GM23338 (cell line): Measurements from ENCODE around the gene GPR153. TPM values are rescaled to one million over a fixed set of nuclear protein-coding genes. Genes with fewer than 3 reads are reported as not detected.

Source experiments
- ATAC-seq: fragments of 200-7000 bp; cut with Tn5 transposase; 3 replicates; pipeline ENCODE4 v1.9.1; 2020
- DNase-seq: peaks from one replicate; pipeline ENCODE4 v3.0.0-alpha.2; 2015; ENCODE audit warnings: low spot score
- H2AFZ ChIP-seq: fragments of 200-600 bp; sonication (generic); 2 replicates; pipeline ENCODE4 v1.8.0; 2016; ENCODE audit warnings: antibody characterized with exemption, mild to moderate bottlenecking, moderate library complexity
- H3F3A ChIP-seq: fragments of 200-600 bp; sonication (generic); replicated peaks from 2 replicates; pipeline ENCODE4 v1.8.0; 2017; ENCODE audit warnings: antibody characterized with exemption, mixed run types, low read depth
- H3K27ac ChIP-seq: fragments of 200-600 bp; sonication (generic); 2 replicates; pipeline ENCODE4 v1.6.1; 2016; ENCODE audit warnings: low read depth
- H3K27me3 ChIP-seq: fragments of 200-600 bp; sonication (generic); 2 replicates; pipeline ENCODE4 v1.8.0; 2016; ENCODE audit warnings: mild to moderate bottlenecking, mixed run types, moderate library complexity; ENCODE audit not compliant: insufficient read depth
- H3K36me3 ChIP-seq: fragments of 200-600 bp; sonication (generic); 2 replicates; pipeline ENCODE4 v1.8.0; 2016; ENCODE audit warnings: mild to moderate bottlenecking; ENCODE audit not compliant: insufficient read depth
- H3K4me1 ChIP-seq: fragments of 200-600 bp; sonication (generic); 2 replicates; pipeline ENCODE4 v1.8.0; 2016; ENCODE audit warnings: mild to moderate bottlenecking, moderate library complexity; ENCODE audit not compliant: insufficient read depth
- H3K4me2 ChIP-seq: fragments of 200-600 bp; sonication (generic); 2 replicates; pipeline ENCODE4 v1.7.1; 2017; ENCODE audit warnings: mixed run types
- H3K4me3 ChIP-seq: fragments of 200-600 bp; sonication (generic); 2 replicates; pipeline ENCODE4 v1.6.1; 2016; ENCODE audit warnings: mixed run types
- H3K79me2 ChIP-seq: fragments of 200-600 bp; sonication (generic); replicated peaks from 2 replicates; pipeline ENCODE4 v1.8.0; 2017; ENCODE audit warnings: mild to moderate bottlenecking; ENCODE audit not compliant: insufficient read depth
- H3K9me2 ChIP-seq: fragments of 200-600 bp; sonication (generic); 2 replicates; pipeline ENCODE4 v1.8.0; 2017; ENCODE audit not compliant: insufficient read depth
- H4K20me1 ChIP-seq: fragments of 200-600 bp; sonication (generic); replicated peaks from 2 replicates; pipeline ENCODE4 v1.8.0; 2017; ENCODE audit warnings: mild to moderate bottlenecking; ENCODE audit not compliant: insufficient read depth
- H3K27ac Mint-ChIP-seq: 2 replicates; pipeline ENCODE4 v1.8.0; 2020; ENCODE audit warnings: inconsistent platforms, mild to moderate bottlenecking, moderate library complexity, mixed read lengths
- H3K27me3 Mint-ChIP-seq: 3 replicates; pipeline ENCODE4 v1.8.0; 2022; ENCODE audit warnings: low read depth, mild to moderate bottlenecking, moderate library complexity, mixed read lengths, inconsistent platforms; ENCODE audit not compliant: insufficient read depth, poor library complexity
- H3K36me3 Mint-ChIP-seq: 3 replicates; pipeline ENCODE4 v1.8.0; 2021; ENCODE audit warnings: low read depth, mild to moderate bottlenecking, inconsistent platforms, moderate library complexity, mixed read lengths
- H3K4me1 Mint-ChIP-seq: 3 replicates; pipeline ENCODE4 v1.8.0; 2020; ENCODE audit warnings: mild to moderate bottlenecking, inconsistent platforms, mixed read lengths
- H3K4me3 Mint-ChIP-seq: 3 replicates; pipeline ENCODE4 v1.8.0; 2021; ENCODE audit warnings: moderate library complexity, mild to moderate bottlenecking, inconsistent platforms, mixed read lengths
- H3K9me3 Mint-ChIP-seq: 3 replicates; pipeline ENCODE4 v1.8.0; 2020; ENCODE audit warnings: moderate library complexity, mild to moderate bottlenecking, inconsistent platforms, mixed read lengths
- CREB1 ChIP-seq: fragments of 250-450 bp; sonication (Bioruptor Pico); IDR thresholded peaks from 2 replicates; pipeline ENCODE4 v1.5.0; 2020; ENCODE audit warnings: low read depth, mild to moderate bottlenecking, moderate library complexity
- EZH2 ChIP-seq: fragments of 200-600 bp; sonication (generic); IDR thresholded peaks from one replicate; pipeline ENCODE4 v1.8.0; 2017; ENCODE audit warnings: antibody characterized with exemption, mild to moderate bottlenecking, low read depth; ENCODE audit not compliant: unreplicated experiment
- EZH2phosphoT487 ChIP-seq: fragments of 200-600 bp; sonication (generic); IDR thresholded peaks from one replicate; pipeline ENCODE4 v1.8.1; 2018; ENCODE audit warnings: antibody characterized with exemption; ENCODE audit not compliant: unreplicated experiment
- JUNB ChIP-seq: IDR thresholded peaks from one replicate; pipeline ENCODE4 v1.6.1; 2016; ENCODE audit warnings: antibody characterized with exemption; ENCODE audit not compliant: unreplicated experiment
- NANOG ChIP-seq: IDR thresholded peaks from 2 replicates; pipeline ENCODE4 v1.6.1; 2016; ENCODE audit warnings: antibody characterized with exemption, borderline replicate concordance
- POLR2AphosphoS5 ChIP-seq: IDR thresholded peaks from 2 replicates; pipeline ENCODE4 v1.6.1; 2016; ENCODE audit warnings: antibody characterized with exemption, low read depth
- STAT1 ChIP-seq: IDR thresholded peaks from one replicate; pipeline ENCODE4 v1.6.1; 2016; ENCODE audit warnings: antibody characterized with exemption; ENCODE audit not compliant: unreplicated experiment
- ZNF114 ChIP-seq: fragments of 250-450 bp; sonication (Bioruptor Pico); IDR thresholded peaks from 2 replicates; pipeline ENCODE4 v1.5.0; 2020; ENCODE audit warnings: mild to moderate bottlenecking, moderate library complexity
- ZNF331 ChIP-seq: fragments of 250-450 bp; sonication (Bioruptor Pico); IDR thresholded peaks from 2 replicates; pipeline ENCODE4 v1.5.0; 2020; ENCODE audit warnings: low read depth, mild to moderate bottlenecking, moderate library complexity
- polyA plus RNA-seq: library from polyadenylated mRNA; unstranded; fragments of >200 nt; fragmentation: Nextera tagmentation; extraction: Ambion mirVana; gene quantifications from 2 replicates; pipeline ENCODE4 v1.2.1, GENCODE V29; 2016
- total RNA-seq: library from RNA; depleted of rRNA; stranded (reverse); fragments of >200 nt; shearing (Covaris generic); gene quantifications from 2 replicates; pipeline ENCODE4 v1.2.3, GENCODE V29; 2014
- TF ChIP-seq, protein P1 (sequence below), 2 experiments: fragments of 200-600 bp in 1 of 2; sonication (generic) in 1 of 2; conservative IDR thresholded peaks; 2 replicates each; pipeline versions ENCODE4 v1.5.1 to v1.6.1; 2016 to 2017; ENCODE audit warnings: antibody characterized with exemption in 2 of 2, low read depth in 2 of 2, mild to moderate bottlenecking in 2 of 2, moderate library complexity in 1 of 2
- TF ChIP-seq, protein P2 (sequence below): fragments of 250-450 bp; sonication (Bioruptor Pico); IDR thresholded peaks from 2 replicates; pipeline ENCODE4 v1.5.0; 2020; ENCODE audit warnings: mild to moderate bottlenecking, moderate library complexity
- TF ChIP-seq, protein P3 (sequence below): IDR thresholded peaks from one replicate; pipeline ENCODE4 v1.6.1; 2018; ENCODE audit warnings: antibody characterized with exemption; ENCODE audit not compliant: unreplicated experiment
- TF ChIP-seq, protein P4 (sequence below): IDR thresholded peaks from 2 replicates; pipeline ENCODE4 v1.6.1; 2016; ENCODE audit warnings: antibody characterized with exemption

GPR153 gene
- total and polyA plus RNA-seq, 2 experiments from 2014 or later, result 1.3 to 9.0 TPM

DNA sequence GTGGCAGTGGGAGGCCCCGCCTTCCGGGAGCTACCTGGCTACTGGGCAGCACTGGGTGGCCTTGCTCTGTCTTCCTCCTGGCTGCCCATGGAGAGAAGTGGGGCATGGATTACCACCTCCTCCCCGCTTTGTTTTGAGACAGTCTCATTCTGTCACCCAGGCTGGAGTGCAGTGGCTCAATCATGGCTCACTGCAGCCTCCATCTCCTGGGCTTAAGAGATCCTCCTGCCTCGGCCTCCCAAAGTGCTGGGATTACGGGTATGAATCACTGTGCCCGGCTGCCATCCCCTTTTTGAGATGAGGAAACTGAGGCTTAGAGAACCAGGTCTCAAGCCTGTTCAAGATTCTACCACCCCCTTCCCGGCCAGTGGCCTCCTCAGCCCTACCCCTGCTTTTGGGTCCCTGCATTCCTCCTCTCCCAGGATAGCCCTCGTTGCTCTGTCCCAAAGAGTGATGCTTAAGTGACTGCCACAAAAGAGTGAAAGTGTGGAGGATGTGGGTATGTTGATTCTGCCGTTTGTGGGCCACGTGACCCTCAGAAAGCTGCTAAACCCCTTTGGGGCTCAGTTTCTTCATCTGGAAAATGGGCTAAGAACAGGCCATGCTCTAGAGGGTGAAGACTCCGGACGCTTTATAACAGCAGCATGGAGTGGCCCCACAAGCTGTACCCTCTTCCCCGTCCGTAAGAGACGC, 9.1 kb downstream of the GPR153 start:
- Mint-ChIP-seq H3K4me3 (no peak overlapping the region), H3K36me3 (no peaks in the 10 kb centered on the region), H3K4me1 (peaks cover 6% of the 10 kb centered on the region; the same call in 2 of the 3 replicates), H3K27ac (no peak overlapping the region), H3K9me3 (no peaks in the 10 kb centered on the region; the same call in 2 of the 3 replicates), H3K27me3 (peaks cover 44% of the 10 kb centered on the region)
- DNase-seq, result no peak
- peaks cover 51% of the 10 kb centered on the region for H3K27me3 ChIP-seq
- no peak overlapping the region for H2AFZ ChIP-seq
- H3K79me2 ChIP-seq, result no peaks in the 10 kb centered on the region
- H4K20me1 ChIP-seq, result peaks cover 6% of the 10 kb centered on the region
- H3F3A ChIP-seq, result no peaks in the 10 kb centered on the region; the same call in 1 of the 2 replicates
- H3K27ac ChIP-seq, result no peak overlapping the region
- H3K9me2 ChIP-seq, result no peaks in the 10 kb centered on the region
- H3K4me1 ChIP-seq, result peaks cover 3% of the 10 kb centered on the region
- ATAC-seq, result no peak
- TF ChIP-seq ZNF114 (CRISPR knock-in tag) (no peak), JUNB (no peak), POLR2AphosphoS5 (no peak), ZNF331 (CRISPR knock-in tag) (no peak), STAT1 (no peak), CREB1 (no peak), NANOG (no peak), EZH2phosphoT487 (no peak), EZH2 (no peak)
- TF ChIP-seq, protein P1, sequence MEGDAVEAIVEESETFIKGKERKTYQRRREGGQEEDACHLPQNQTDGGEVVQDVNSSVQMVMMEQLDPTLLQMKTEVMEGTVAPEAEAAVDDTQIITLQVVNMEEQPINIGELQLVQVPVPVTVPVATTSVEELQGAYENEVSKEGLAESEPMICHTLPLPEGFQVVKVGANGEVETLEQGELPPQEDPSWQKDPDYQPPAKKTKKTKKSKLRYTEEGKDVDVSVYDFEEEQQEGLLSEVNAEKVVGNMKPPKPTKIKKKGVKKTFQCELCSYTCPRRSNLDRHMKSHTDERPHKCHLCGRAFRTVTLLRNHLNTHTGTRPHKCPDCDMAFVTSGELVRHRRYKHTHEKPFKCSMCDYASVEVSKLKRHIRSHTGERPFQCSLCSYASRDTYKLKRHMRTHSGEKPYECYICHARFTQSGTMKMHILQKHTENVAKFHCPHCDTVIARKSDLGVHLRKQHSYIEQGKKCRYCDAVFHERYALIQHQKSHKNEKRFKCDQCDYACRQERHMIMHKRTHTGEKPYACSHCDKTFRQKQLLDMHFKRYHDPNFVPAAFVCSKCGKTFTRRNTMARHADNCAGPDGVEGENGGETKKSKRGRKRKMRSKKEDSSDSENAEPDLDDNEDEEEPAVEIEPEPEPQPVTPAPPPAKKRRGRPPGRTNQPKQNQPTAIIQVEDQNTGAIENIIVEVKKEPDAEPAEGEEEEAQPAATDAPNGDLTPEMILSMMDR (conservative IDR thresholded peaks at IDR 0.05; ENCODE audit: low read depth in 2 of 2), result no peak
- TF ChIP-seq, protein P2, sequence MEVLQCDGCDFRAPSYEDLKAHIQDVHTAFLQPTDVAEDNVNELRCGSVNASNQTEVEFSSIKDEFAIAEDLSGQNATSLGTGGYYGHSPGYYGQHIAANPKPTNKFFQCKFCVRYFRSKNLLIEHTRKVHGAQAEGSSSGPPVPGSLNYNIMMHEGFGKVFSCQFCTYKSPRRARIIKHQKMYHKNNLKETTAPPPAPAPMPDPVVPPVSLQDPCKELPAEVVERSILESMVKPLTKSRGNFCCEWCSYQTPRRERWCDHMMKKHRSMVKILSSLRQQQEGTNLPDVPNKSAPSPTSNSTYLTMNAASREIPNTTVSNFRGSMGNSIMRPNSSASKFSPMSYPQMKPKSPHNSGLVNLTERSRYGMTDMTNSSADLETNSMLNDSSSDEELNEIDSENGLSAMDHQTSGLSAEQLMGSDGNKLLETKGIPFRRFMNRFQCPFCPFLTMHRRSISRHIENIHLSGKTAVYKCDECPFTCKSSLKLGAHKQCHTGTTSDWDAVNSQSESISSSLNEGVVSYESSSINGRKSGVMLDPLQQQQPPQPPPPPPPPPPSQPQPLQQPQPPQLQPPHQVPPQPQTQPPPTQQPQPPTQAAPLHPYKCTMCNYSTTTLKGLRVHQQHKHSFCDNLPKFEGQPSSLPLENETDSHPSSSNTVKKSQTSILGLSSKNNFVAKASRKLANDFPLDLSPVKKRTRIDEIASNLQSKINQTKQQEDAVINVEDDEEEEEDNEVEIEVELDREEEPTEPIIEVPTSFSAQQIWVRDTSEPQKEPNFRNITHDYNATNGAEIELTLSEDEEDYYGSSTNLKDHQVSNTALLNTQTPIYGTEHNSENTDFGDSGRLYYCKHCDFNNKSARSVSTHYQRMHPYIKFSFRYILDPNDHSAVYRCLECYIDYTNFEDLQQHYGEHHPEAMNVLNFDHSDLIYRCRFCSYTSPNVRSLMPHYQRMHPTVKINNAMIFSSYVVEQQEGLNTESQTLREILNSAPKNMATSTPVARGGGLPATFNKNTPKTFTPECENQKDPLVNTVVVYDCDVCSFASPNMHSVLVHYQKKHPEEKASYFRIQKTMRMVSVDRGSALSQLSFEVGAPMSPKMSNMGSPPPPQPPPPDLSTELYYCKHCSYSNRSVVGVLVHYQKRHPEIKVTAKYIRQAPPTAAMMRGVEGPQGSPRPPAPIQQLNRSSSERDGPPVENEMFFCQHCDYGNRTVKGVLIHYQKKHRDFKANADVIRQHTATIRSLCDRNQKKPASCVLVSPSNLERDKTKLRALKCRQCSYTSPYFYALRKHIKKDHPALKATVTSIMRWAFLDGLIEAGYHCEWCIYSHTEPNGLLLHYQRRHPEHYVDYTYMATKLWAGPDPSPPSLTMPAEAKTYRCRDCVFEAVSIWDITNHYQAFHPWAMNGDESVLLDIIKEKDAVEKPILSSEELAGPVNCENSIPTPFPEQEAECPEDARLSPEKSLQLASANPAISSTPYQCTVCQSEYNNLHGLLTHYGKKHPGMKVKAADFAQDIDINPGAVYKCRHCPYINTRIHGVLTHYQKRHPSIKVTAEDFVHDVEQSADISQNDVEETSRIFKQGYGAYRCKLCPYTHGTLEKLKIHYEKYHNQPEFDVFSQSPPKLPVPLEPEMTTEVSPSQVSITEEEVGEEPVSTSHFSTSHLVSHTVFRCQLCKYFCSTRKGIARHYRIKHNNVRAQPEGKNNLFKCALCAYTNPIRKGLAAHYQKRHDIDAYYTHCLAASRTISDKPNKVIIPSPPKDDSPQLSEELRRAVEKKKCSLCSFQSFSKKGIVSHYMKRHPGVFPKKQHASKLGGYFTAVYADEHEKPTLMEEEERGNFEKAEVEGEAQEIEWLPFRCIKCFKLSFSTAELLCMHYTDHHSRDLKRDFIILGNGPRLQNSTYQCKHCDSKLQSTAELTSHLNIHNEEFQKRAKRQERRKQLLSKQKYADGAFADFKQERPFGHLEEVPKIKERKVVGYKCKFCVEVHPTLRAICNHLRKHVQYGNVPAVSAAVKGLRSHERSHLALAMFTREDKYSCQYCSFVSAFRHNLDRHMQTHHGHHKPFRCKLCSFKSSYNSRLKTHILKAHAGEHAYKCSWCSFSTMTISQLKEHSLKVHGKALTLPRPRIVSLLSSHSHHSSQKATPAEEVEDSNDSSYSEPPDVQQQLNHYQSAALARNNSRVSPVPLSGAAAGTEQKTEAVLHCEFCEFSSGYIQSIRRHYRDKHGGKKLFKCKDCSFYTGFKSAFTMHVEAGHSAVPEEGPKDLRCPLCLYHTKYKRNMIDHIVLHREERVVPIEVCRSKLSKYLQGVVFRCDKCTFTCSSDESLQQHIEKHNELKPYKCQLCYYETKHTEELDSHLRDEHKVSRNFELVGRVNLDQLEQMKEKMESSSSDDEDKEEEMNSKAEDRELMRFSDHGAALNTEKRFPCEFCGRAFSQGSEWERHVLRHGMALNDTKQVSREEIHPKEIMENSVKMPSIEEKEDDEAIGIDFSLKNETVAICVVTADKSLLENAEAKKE (CRISPR knock-in tag), result no peak
- TF ChIP-seq, protein P3, sequence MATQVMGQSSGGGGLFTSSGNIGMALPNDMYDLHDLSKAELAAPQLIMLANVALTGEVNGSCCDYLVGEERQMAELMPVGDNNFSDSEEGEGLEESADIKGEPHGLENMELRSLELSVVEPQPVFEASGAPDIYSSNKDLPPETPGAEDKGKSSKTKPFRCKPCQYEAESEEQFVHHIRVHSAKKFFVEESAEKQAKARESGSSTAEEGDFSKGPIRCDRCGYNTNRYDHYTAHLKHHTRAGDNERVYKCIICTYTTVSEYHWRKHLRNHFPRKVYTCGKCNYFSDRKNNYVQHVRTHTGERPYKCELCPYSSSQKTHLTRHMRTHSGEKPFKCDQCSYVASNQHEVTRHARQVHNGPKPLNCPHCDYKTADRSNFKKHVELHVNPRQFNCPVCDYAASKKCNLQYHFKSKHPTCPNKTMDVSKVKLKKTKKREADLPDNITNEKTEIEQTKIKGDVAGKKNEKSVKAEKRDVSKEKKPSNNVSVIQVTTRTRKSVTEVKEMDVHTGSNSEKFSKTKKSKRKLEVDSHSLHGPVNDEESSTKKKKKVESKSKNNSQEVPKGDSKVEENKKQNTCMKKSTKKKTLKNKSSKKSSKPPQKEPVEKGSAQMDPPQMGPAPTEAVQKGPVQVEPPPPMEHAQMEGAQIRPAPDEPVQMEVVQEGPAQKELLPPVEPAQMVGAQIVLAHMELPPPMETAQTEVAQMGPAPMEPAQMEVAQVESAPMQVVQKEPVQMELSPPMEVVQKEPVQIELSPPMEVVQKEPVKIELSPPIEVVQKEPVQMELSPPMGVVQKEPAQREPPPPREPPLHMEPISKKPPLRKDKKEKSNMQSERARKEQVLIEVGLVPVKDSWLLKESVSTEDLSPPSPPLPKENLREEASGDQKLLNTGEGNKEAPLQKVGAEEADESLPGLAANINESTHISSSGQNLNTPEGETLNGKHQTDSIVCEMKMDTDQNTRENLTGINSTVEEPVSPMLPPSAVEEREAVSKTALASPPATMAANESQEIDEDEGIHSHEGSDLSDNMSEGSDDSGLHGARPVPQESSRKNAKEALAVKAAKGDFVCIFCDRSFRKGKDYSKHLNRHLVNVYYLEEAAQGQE, result no peak
- TF ChIP-seq, protein P4, sequence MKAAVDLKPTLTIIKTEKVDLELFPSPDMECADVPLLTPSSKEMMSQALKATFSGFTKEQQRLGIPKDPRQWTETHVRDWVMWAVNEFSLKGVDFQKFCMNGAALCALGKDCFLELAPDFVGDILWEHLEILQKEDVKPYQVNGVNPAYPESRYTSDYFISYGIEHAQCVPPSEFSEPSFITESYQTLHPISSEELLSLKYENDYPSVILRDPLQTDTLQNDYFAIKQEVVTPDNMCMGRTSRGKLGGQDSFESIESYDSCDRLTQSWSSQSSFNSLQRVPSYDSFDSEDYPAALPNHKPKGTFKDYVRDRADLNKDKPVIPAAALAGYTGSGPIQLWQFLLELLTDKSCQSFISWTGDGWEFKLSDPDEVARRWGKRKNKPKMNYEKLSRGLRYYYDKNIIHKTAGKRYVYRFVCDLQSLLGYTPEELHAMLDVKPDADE, result no peak
- H3K36me3 ChIP-seq, result no peaks in the 10 kb centered on the region
- no peak overlapping the region for H3K4me3 ChIP-seq
- no peak overlapping the region for H3K4me2 ChIP-seq
